Common myeloid progenitor, CD34-positive (primary cell): ENCODE measurements around the gene LNX1.

Experiments used
- CTCF ChIA-PET: fragments of 350-600 bp; sonication (Branson Sonifier 250); formaldehyde crosslinking; loops from one replicate; lab custom pipeline; 2021; ENCODE audit warnings: antibody characterized with exemption; lab: Charles Lee
- POLR2A ChIA-PET: fragments of 350-600 bp; sonication (Branson Sonifier 250); formaldehyde crosslinking; loops from one replicate; lab custom pipeline; 2021; ENCODE audit warnings: antibody characterized with exemption; lab: Charles Lee
- DNase-seq, 3 donors: peaks; one replicate each; pipeline versions ENCODE4 v3.0.0 to v3.0.0-alpha.2; 2013
- H3K27ac ChIP-seq, 2 experiments: 1 replicate in 1 of 2; 2 replicates in 1 of 2; pipeline ENCODE4 v1.7.0; 2013; ENCODE audit warnings: inconsistent platforms in 2 of 2, low read length in 2 of 2, mild to moderate bottlenecking in 2 of 2, low read depth in 1 of 2, moderate library complexity in 1 of 2; ENCODE audit not compliant: severe bottlenecking in 2 of 2, insufficient read depth in 1 of 2, poor library complexity in 1 of 2
- H3K27me3 ChIP-seq, 5 experiments: replicated peaks in 2 of 5; 1 replicate in 3 of 5; 2 replicates in 2 of 5; pipeline versions ENCODE4 v1.6.1 to v1.7.0; 2013; ENCODE audit warnings: low read length in 4 of 5, mild to moderate bottlenecking in 2 of 5, moderate library complexity in 2 of 5, inconsistent platforms in 1 of 5; ENCODE audit not compliant: insufficient read depth in 5 of 5, control insufficient read depth in 4 of 5
- H3K36me3 ChIP-seq, 4 experiments: 1 replicate in 2 of 4; 2 replicates in 2 of 4; pipeline versions ENCODE4 v1.6.1 to v1.7.0; 2013; ENCODE audit warnings: low read length in 3 of 4, control low read depth in 1 of 4, mild to moderate bottlenecking in 1 of 4; ENCODE audit not compliant: control insufficient read depth in 4 of 4, insufficient read depth in 4 of 4
- H3K4me1 ChIP-seq, 4 experiments: 1 replicate in 3 of 4; 2 replicates in 1 of 4; pipeline versions ENCODE4 v1.6.1 to v1.7.1; 2013; ENCODE audit warnings: low read length in 3 of 4, mild to moderate bottlenecking in 3 of 4, control low read depth in 1 of 4, inconsistent platforms in 1 of 4, moderate library complexity in 1 of 4; ENCODE audit not compliant: control insufficient read depth in 4 of 4, insufficient read depth in 4 of 4; ENCODE audit errors: control extremely low read depth in 1 of 4
- H3K4me3 ChIP-seq, 7 experiments: 1 replicate in 4 of 7; 2 replicates in 3 of 7; pipeline versions ENCODE4 v1.5.1 to v1.7.0; 2013; ENCODE audit warnings: mild to moderate bottlenecking in 7 of 7, low read length in 6 of 7, moderate library complexity in 6 of 7, inconsistent platforms in 2 of 7, low read depth in 2 of 7, control low read depth in 1 of 7; ENCODE audit not compliant: insufficient read depth in 4 of 7, control insufficient read depth in 1 of 7; ENCODE audit errors: extremely low read depth in 1 of 7
- H3K9me3 ChIP-seq, 5 experiments: 1 replicate in 4 of 5; 2 replicates in 1 of 5; pipeline versions ENCODE4 v1.6.1 to v1.7.1; 2013; ENCODE audit warnings: low read length in 4 of 5, mild to moderate bottlenecking in 2 of 5, inconsistent platforms in 1 of 5, low read depth in 1 of 5, moderate library complexity in 1 of 5; ENCODE audit not compliant: control insufficient read depth in 4 of 5, insufficient read depth in 2 of 5; ENCODE audit errors: control extremely low read depth in 1 of 5
- WGBS: methylation state at CpG from one replicate; pipeline ENCODE4 v1.1.5; 2013; ENCODE audit not compliant: insufficient coverage; 5-methylcytosine and 5-hydroxymethylcytosine counted together

Gene LNX1

GRCh38 chr4:53465281-53465680 is 126.0 kb downstream of the LNX1 start:
- Histone ChIP-seq H3K4me1 (no peaks in the 10 kb centered on the region), H3K27ac (no peak overlapping the region), H3K9me3 (peaks cover 0 to 4% (median 0%) of the 10 kb centered on the region in 5 experiments), H3K27me3 (no peaks in the 10 kb centered on the region), H3K4me3 (no peak overlapping the region), H3K36me3 (peaks cover 0 to 25% (median 7%) of the 10 kb centered on the region in 4 experiments)
- no peak for DNase-seq
- CTCF ChIA-PET: interaction anchor here (0.8 kb wide), 1 partner anchor 11 kb away, joined by 3 read pairs; no protein-coding TSS in a partner anchor
- POLR2A ChIA-PET: no interaction called here
- WGBS: no CpG with 5 or more reads among the region's 2 CpGs

DNA sequence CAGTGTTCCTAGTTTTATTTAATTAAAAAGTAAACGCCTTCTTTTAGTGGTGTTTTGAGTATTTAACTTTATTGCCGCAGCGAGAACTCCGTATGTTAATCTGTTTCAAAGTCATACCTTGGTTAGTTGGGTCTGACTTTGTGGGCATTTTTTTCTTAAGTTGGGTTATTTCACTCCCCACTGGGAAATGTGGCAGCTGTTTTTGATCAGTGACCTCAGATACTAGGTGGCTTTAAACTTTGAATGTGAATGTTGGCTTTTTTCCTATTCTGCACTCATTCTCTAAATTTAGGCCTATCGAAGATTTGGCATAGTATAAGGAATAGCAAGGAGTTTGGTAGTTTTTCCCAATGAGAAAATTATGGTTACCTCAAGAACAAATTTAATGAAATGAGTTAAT is 127.9 kb downstream of the LNX1 start:
- ChIA-PET POLR2A (no interaction called here), CTCF (interaction anchor here (1.1 to 1.5 kb wide), 2 partner anchors 12 to 14 kb away, joined by 3 read pairs; no protein-coding TSS in a partner anchor)
- H3K4me1 ChIP-seq: no peaks in the 10 kb centered on the region
- 100% methylated on average over 3 of the region's 5 CpGs for WGBS
- peaks cover 0 to 4% (median 0%) of the 10 kb centered on the region in 5 experiments for H3K9me3 ChIP-seq
- no peak overlapping the region for H3K27ac ChIP-seq
- no peaks in the 10 kb centered on the region for H3K27me3 ChIP-seq
- H3K36me3 ChIP-seq: peaks cover 5 to 43% (median 18%) of the 10 kb centered on the region in 4 experiments
- H3K4me3 ChIP-seq: no peak overlapping the region
- no peak for DNase-seq

DNA sequence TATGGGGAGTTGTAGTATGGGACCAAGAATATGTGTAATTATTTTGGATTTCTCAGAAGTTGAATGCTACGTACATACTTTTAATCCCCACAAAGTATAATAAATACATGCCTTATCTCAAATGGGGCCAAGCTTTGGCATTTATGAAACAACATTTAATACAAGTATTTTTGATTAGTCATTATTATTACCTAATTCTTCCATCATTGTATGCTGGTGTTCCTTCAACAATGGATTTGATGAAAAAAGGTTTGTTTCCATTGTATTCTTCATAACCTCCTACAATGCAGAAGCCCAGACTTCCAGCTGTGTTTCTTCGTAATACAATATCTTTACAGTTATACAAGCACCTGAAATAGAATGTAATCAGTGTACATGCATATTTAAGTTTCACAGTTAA is 130.0 kb downstream of the LNX1 start:
- peaks cover 5 to 48% (median 23%) of the 10 kb centered on the region in 4 experiments for H3K36me3 ChIP-seq
- POLR2A ChIA-PET: no interaction called here
- H3K27me3 ChIP-seq: no peaks in the 10 kb centered on the region
- H3K9me3 ChIP-seq: no peaks in the 10 kb centered on the region
- H3K4me1 ChIP-seq: no peaks in the 10 kb centered on the region
- CTCF ChIA-PET: no interaction called here
- no CpG with 5 or more reads among the region's 2 CpGs for WGBS
- H3K4me3 ChIP-seq: no peak overlapping the region
- H3K27ac ChIP-seq: no peak overlapping the region
- DNase-seq: no peak

GRCh38 chr4:53459548-53459947 is 131.7 kb downstream of the LNX1 start:
- no peak for DNase-seq
- Histone ChIP-seq H3K9me3 (no peaks in the 10 kb centered on the region), H3K27ac (no peak overlapping the region), H3K4me1 (no peaks in the 10 kb centered on the region), H3K27me3 (no peaks in the 10 kb centered on the region), H3K4me3 (no peak overlapping the region), H3K36me3 (peaks cover 8 to 63% (median 35%) of the 10 kb centered on the region in 4 experiments)
- CTCF ChIA-PET: no interaction called here
- POLR2A ChIA-PET: no interaction called here

DNA sequence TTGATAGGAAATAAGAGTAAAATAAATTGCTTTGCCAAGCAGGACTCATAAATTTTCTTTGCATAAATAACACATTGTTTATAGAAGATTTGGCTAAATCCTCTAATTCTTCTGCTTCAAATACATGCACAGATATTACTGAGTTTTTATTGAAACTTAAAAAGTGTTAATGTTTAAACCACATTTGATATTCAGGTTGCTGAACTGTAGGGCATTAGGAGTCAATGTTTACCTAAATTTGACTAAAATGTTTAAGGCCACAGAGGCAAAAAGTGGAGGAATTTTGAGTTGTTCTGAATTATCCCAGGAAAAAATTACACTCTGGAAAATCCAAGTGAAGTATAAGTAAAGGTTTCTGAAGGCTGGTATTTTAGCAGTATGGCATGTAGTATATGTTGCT is 135.1 kb downstream of the LNX1 start:
- ChIA-PET POLR2A (no interaction called here), CTCF (no interaction called here)
- no peak for DNase-seq
- H3K27ac ChIP-seq: no peak overlapping the region
- H3K27me3 ChIP-seq: no peaks in the 10 kb centered on the region
- no peak overlapping the region for H3K4me3 ChIP-seq
- H3K9me3 ChIP-seq: no peaks in the 10 kb centered on the region
- H3K36me3 ChIP-seq: peaks cover 12 to 59% (median 43%) of the 10 kb centered on the region in 4 experiments
- H3K4me1 ChIP-seq: no peaks in the 10 kb centered on the region

DNA sequence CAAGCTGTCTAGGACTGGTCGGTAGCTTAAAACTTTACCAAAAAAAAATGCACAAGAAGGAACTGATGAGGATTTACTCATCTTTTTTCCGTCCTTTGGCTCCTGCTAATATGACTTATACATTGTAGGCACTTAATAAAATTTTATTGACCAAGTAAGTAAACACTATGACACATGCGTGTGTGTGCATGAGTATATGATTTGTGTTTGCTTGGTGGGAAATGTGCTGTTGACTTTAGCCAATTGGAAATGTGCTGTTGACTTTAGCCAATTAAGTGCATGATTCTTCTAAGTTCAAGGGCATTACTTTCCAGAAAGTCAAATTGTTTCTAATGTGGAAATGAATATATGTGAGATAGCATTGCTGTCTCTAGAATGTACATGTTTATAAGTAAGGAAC is 135.5 kb downstream of the LNX1 start:
- Histone ChIP-seq H3K4me3 (no peak overlapping the region), H3K27ac (no peak overlapping the region), H3K9me3 (no peaks in the 10 kb centered on the region), H3K27me3 (no peaks in the 10 kb centered on the region), H3K36me3 (peaks cover 12 to 59% (median 40%) of the 10 kb centered on the region in 4 experiments), H3K4me1 (no peaks in the 10 kb centered on the region)
- 92% methylated on average over 2 of the region's 3 CpGs for WGBS
- ChIA-PET POLR2A (no interaction called here), CTCF (no interaction called here)
- DNase-seq: no peak

DNA sequence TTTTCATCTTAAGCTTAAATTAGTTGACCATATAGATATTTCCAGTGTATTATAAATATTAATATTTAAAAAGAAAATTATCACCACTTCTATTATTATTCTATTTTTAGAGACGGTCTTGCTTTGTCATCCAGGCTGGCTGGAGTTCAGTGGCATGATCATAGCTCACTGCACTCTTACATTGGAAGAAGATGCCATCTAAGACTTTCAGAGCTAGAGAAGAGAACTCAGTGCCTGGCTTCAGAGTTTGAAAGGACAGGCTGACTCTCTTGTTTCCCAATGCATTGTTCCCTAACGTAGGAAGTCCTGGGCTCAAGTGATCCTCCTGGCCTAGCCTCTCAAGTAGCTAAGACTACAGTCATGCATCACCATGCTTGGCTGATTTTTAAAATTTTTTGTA is 137.9 kb downstream of the LNX1 start:
- POLR2A ChIA-PET: no interaction called here
- no peak overlapping the region for H3K27ac ChIP-seq
- CTCF ChIA-PET: no interaction called here
- peaks cover 8 to 41% (median 28%) of the 10 kb centered on the region in 4 experiments for H3K36me3 ChIP-seq
- H3K9me3 ChIP-seq: no peaks in the 10 kb centered on the region
- no peak for DNase-seq
- no peak overlapping the region for H3K4me3 ChIP-seq
- H3K27me3 ChIP-seq: no peaks in the 10 kb centered on the region
- no peaks in the 10 kb centered on the region for H3K4me1 ChIP-seq
- 94% methylated on average over 2 of the region's 2 CpGs for WGBS
